Breast epithelium (tissue), 3 donors: ENCODE measurements around the gene CDK16.

ENCODE experiments used
- POLR2A ChIP-seq: fragments of 450-650 bp; IDR thresholded peaks from one replicate; pipeline ENCODE4 v1.6.1; 2016; ENCODE audit warnings: antibody characterized with exemption, mild to moderate bottlenecking, moderate library complexity
- POLR2AphosphoS5 ChIP-seq, 3 donors: sonication (generic); formaldehyde crosslinking; IDR thresholded peaks; one replicate each; pipeline ENCODE4 v1.6.1; 2017; ENCODE audit warnings: antibody characterized with exemption in 3 of 3
- TF ChIP-seq, protein P1 (sequence below), 3 donors: fragments of 450-650 bp; IDR thresholded peaks; one replicate each; pipeline ENCODE4 v1.5.1; 2016 to 2017; ENCODE audit warnings: antibody characterized with exemption in 3 of 3, mild to moderate bottlenecking in 3 of 3, moderate library complexity in 3 of 3

DNA sequence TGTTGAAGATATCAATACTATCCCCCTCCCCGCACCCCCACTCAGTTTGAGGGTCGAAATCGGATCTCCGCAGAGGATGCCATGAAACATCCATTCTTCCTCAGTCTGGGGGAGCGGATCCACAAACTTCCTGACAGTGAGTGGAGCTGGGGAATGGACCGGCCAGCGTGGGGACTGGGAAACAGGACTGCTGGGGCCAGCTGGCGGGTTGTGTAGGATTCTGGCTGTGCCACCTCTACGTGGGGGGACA is 8.8 kb downstream of the CDK16 start:
- TF ChIP-seq, protein P1, sequence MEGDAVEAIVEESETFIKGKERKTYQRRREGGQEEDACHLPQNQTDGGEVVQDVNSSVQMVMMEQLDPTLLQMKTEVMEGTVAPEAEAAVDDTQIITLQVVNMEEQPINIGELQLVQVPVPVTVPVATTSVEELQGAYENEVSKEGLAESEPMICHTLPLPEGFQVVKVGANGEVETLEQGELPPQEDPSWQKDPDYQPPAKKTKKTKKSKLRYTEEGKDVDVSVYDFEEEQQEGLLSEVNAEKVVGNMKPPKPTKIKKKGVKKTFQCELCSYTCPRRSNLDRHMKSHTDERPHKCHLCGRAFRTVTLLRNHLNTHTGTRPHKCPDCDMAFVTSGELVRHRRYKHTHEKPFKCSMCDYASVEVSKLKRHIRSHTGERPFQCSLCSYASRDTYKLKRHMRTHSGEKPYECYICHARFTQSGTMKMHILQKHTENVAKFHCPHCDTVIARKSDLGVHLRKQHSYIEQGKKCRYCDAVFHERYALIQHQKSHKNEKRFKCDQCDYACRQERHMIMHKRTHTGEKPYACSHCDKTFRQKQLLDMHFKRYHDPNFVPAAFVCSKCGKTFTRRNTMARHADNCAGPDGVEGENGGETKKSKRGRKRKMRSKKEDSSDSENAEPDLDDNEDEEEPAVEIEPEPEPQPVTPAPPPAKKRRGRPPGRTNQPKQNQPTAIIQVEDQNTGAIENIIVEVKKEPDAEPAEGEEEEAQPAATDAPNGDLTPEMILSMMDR (IDR thresholded peaks at IDR 0.05): no peak
- TF ChIP-seq POLR2A: no peak
- TF ChIP-seq POLR2AphosphoS5 (IDR thresholded peaks at IDR 0.05): no peak
